ENCODE data around the gene KSR1. TPM values are rescaled to one million over a fixed set of nuclear protein-coding genes. Genes with fewer than 3 reads are reported as not detected.

Gene KSR1
- total and polyA plus RNA-seq, 9 of the 15 experiments (the other 6 are each of a cell fraction or from before 2014, with no cell fraction given), result 1.4 to 51.7 (median 18.4) TPM

DNA sequence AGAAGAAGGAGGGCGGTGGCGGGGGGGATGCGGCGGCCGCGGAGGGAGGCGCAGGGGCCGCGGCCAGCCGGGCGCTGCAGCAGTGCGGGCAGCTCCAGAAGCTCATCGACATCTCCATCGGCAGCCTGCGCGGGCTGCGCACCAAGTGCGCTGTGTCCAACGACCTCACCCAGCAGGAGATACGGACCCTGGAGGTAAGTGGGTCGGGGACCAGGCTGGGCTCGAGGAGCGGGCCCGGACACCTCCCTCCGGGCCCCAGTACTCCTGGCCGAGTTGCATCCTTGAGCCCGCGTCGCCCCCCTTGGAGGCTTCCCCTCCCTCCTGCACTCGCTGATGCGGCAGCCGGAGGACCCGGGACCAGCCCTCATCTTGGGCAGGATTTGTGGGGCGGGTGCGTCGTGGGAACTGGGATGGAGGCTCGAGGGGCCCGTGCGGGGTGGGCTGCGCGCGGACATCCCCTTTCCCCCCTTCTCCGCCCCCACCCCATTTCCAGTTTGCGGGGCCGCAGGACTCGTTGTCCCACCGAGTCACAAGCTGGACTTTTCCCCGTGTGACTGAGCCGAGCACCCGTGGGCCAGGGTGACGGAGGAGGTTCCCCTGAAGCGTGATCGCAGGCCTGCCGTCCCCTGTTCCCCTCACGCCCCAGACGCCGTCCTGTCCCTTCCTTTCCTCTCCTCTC is 572 bp downstream of the KSR1 start (continued):
- TF ChIP-seq NRF1 (conservative IDR thresholded peaks at IDR 0.05 in 1 of 2, IDR thresholded peaks at IDR 0.05 in 1 of 2) (peak in 1 of 2 experiments; percentile 20; a peak in 2 of 4 replicates), CCAR2 (IDR thresholded peaks at IDR 0.05; ENCODE audit: low read depth, low read length) (no peak), RBM22 (IDR thresholded peaks at IDR 0.05; ENCODE audit: low read depth, low read length, poor library complexity, severe bottlenecking) (peak; percentile 14), ZNF57 (CRISPR knock-in tag; IDR thresholded peaks at IDR 0.05) (no peak), NKRF (IDR thresholded peaks at IDR 0.05; ENCODE audit: borderline replicate concordance) (peak; percentile 45; the same call in 1 of the 2 replicates), ZZZ3 (IDR thresholded peaks at IDR 0.05) (no peak), ZNF717 (CRISPR knock-in tag; IDR thresholded peaks at IDR 0.05) (no peak), THAP7 (CRISPR knock-in tag; IDR thresholded peaks at IDR 0.05) (no peak), LEF1 (IDR thresholded peaks at IDR 0.05) (no peak), RNF2 (IDR thresholded peaks at IDR 0.05) (no peak), ZNF77 (CRISPR knock-in tag; IDR thresholded peaks at IDR 0.05) (no peak), THRAP3 (IDR thresholded peaks at IDR 0.05; ENCODE audit: borderline replicate concordance) (no peak), TFE3 (CRISPR knock-in tag; IDR thresholded peaks at IDR 0.05) (no peak), ILK (tag; IDR thresholded peaks at IDR 0.05; ENCODE audit: borderline replicate concordance, low read depth) (no peak), OTX1 (CRISPR knock-in tag; IDR thresholded peaks at IDR 0.05) (no peak), SMAD4 (CRISPR knock-in tag; conservative IDR thresholded peaks at IDR 0.05) (no peak), TCF3 (CRISPR knock-in tag; IDR thresholded peaks at IDR 0.05) (no peak), ZNF696 (CRISPR knock-in tag; conservative IDR thresholded peaks at IDR 0.05) (no peak), NR4A1 (CRISPR knock-in tag; IDR thresholded peaks at IDR 0.05) (no peak), NR4A1 (tag; IDR thresholded peaks at IDR 0.05) (no peak), CTCFL (IDR thresholded peaks at IDR 0.05; ENCODE audit: borderline replicate concordance, insufficient read depth, low read depth, low read length, poor library complexity, severe bottlenecking) (no peak), ZNF24 (IDR thresholded peaks at IDR 0.05) (no peak)
- TF ChIP-seq, protein P1, sequence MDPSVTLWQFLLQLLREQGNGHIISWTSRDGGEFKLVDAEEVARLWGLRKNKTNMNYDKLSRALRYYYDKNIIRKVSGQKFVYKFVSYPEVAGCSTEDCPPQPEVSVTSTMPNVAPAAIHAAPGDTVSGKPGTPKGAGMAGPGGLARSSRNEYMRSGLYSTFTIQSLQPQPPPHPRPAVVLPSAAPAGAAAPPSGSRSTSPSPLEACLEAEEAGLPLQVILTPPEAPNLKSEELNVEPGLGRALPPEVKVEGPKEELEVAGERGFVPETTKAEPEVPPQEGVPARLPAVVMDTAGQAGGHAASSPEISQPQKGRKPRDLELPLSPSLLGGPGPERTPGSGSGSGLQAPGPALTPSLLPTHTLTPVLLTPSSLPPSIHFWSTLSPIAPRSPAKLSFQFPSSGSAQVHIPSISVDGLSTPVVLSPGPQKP (CRISPR knock-in tag; IDR thresholded peaks at IDR 0.05), result no peak
